MM.1S (cell line): ENCODE data around the gene SNTB2.

Experiments
- CTCF ChIP-seq: fragments of 300-600 bp; sonication (generic); IDR thresholded peaks from 2 replicates; pipeline ENCODE4 v1.5.1; 2016; ENCODE audit warnings: antibody characterized with exemption, low read length, mixed read lengths
- EZH2 ChIP-seq: fragments of 300-600 bp; sonication (generic); optimal IDR thresholded peaks from 2 replicates; pipeline ENCODE3; 2017; ENCODE audit warnings: low read depth, mild to moderate bottlenecking, antibody characterized with exemption, low read length, mixed read lengths

- TF ChIP-seq CTCF (no peak), EZH2 (no peak)
These were observed 17.2 kb downstream of the SNTB2 start for GRCh38 chr16:69204172-69204571.
